GM12892 (cell line): Measurements from ENCODE around the gene FAR2.

Experiments used
- DNase-seq: peaks from one replicate; pipeline ENCODE4 v3.0.0; 2011; ENCODE audit not compliant: insufficient read length
- FAIRE-seq: peaks from 2 replicates; lab custom pipeline; 2011; peaks lifted over from hg19 to GRCh38; lab: Jason Lieb, UNC
- POLR2A ChIP-seq: IDR thresholded peaks from 2 replicates; pipeline ENCODE4 v1.6.1; 2011; ENCODE audit warnings: low read depth, low read length, control low read depth
- POLR2AphosphoS5 ChIP-seq: IDR thresholded peaks from 2 replicates; pipeline ENCODE4 v1.6.1; 2011; ENCODE audit warnings: low read depth, low read length, control low read depth
- TAF1 ChIP-seq: IDR thresholded peaks from 2 replicates; pipeline ENCODE4 v1.6.1; 2011; ENCODE audit warnings: low read depth, mild to moderate bottlenecking, control low read depth, low read length, borderline replicate concordance

FAR2 gene

DNA sequence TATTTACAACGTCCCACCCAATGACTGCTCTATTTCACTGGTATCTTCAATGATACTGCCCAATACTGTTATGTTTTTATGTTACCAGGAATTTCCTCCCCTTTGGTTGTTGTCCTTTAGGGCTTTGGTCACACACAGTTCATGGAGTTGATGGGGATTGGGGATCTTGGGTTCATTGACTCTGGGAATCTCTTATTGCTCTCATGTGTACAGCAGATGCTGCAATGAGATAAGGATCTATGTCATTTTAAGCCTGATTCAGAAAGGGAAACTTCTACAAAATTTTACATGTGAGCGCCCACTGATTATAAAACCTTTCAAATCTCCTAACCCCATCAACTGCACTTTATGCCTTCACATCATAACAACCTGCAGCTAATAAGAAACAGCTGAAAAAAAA lies 67.2 kb downstream of the FAR2 start:
- no peak for TF ChIP-seq POLR2AphosphoS5
- no peak for TF ChIP-seq TAF1
- FAIRE-seq (no peak), DNase-seq (no peak)

DNA sequence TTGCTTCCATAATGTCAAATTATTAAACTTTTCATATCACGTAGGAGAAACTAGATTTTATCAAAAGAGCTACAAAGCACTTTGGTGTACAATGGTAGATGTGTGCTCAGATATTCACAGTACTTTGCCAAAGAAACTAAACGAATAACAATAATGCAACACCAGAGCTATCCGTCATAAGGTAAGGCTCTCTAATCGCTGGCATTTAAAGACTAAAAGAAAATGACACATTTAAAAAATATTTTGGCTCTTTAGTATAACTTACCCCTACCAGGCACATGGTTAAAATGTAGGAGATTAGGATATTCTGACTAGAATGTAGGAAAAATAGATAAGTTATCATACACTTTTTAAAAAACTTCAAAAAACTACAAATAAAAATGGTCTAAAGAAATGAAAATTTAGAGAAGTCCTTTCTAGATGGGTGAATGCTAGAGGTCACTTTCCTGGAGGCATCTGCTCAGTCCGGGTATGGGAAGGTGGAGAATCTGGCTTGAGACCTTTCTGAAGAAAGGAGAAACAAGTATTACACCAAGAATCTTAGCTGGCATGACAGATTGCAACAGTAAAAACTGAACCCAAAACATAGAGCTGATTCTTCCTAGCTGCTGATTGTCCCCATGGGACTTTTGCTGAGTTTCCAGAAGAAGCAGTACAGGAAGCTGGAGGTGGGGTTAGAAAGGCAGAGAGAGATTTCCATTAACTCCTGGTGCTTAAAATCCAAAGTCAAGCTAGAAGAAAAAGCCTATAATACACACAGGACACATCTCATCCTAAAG lies 67.9 kb downstream of the FAR2 start:
- DNase-seq (no peak), FAIRE-seq (no peak)
- TF ChIP-seq POLR2AphosphoS5 (no peak), TAF1 (no peak), POLR2A (no peak)

DNA sequence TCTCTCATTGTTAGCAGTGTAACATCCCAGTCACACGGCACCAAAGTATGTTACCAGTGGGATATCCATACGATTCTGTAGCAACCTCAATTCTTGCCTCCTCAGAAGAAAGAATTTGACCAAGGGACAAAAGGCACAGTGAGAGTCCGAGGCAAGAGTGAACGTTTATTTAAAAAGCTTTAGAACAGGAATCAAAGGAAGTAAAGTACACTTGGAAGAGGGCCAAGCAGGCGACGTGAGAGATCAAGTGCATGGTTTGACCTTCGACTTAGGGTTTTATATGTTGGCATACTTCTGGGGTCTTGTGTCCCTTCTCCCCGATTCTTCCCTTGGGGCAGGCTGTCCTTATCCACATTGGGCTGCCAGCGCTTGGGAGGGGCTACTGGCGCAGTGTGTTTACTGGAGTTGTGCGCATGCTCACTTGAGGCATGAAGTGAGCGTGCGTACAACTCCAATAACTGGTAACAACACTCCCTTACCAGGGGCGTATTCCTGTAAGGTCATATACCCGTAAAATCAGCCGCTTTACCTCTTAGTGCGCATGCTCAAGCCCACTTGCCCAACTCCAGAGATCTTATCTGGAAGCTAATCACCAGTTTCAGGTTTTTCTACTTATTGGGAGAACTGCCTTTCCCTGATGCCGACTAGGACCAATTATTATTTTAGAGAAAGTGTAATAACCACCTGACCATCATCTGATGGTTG lies 71.7 kb downstream of the FAR2 start:
- no peak for FAIRE-seq
- DNase-seq, result no peak
- TF ChIP-seq POLR2AphosphoS5 (no peak), TAF1 (no peak), POLR2A (no peak)

DNA sequence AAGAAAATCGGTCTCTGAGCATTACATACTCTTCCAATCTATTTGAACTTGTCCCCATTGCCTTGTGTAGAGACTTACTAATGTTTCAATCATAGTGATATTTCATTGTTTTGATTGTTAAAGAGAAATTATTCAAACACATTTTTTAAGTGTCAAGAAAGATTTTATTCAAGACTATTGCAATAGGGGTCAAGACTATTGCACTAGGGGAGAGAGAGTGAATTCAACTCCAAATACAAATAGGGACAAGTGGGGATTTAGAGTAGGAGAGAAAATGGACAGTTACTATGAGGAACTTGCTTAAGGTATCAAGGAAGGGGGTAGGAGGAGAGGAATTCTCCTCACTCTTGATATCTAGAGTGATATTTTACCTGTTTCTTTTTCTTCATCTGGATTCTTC lies 73.1 kb downstream of the FAR2 start:
- TF ChIP-seq POLR2AphosphoS5 (no peak), POLR2A (no peak), TAF1 (no peak)
- FAIRE-seq (no peak), DNase-seq (no peak)

DNA sequence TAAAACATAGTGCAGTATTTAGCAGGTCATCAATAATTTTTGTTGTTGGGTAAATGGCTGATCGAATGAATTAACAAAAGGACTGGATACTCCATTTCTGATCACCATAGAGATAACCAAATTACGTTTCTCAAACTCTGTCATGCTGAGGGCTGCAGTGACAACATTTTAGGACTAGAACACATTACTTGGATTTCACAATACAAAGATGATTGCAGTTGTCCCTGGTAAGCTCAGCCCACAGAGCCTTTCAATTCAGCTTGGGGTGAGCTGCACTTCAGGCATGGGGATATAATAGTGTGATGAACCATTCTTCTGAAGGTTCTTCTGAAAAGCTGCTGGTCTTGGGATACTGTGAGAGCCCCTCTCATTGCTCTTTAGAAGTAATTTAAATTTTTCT lies 74.3 kb downstream of the FAR2 start:
- FAIRE-seq (no peak), DNase-seq (no peak)
- TF ChIP-seq POLR2A, result no peak
- TF ChIP-seq TAF1, result no peak
- no peak for TF ChIP-seq POLR2AphosphoS5

DNA sequence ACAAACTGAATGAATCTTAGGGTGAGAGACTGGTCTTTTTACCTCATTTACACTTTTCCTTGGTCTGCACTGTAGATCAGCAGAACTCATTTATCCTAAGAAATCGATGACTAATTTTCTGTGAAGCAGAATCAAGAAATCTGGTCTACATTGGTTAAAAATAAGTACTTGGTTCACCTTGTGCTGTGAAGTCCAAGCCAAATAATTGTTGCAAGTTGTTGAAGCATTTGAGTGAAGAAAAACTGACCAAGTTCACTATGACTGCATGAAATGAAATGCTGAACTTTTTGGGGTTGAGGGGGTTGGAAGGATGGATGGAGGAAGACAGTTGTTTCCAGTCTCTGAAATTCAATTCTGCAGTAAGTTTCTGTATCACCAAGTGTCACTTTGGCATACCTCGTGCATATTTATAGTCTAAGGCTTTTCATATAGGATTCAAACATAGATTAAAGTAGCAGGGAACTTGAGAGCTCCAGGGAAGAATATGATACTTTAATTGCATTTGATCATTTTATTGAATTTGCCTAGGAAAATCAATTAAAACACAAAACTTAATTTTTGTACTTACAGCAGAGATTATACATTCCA lies 75.0 kb downstream of the FAR2 start:
- DNase-seq (no peak), FAIRE-seq (no peak)
- no peak for TF ChIP-seq TAF1
- no peak for TF ChIP-seq POLR2AphosphoS5
- no peak for TF ChIP-seq POLR2A

DNA sequence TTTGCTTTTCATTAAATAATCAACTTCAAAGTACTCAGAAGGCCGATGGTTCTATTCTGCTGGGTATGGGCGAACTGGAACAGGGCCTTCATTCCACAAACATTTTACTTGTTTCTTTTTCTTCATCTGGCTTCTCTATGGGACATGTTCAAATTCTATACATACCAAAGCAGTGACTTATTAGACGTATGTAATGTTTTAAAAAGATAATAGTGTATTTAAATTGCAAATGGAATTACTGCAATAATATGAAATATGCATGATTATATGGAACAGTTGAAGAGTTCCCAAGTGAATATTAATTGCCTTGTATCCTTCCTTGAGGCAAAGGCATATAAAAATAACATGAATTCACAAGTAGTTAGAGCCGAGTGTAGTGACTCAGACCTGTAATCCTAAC lies 75.5 kb downstream of the FAR2 start:
- no peak for TF ChIP-seq POLR2AphosphoS5
- TF ChIP-seq TAF1, result no peak
- no peak for TF ChIP-seq POLR2A
- FAIRE-seq (no peak), DNase-seq (no peak)

DNA sequence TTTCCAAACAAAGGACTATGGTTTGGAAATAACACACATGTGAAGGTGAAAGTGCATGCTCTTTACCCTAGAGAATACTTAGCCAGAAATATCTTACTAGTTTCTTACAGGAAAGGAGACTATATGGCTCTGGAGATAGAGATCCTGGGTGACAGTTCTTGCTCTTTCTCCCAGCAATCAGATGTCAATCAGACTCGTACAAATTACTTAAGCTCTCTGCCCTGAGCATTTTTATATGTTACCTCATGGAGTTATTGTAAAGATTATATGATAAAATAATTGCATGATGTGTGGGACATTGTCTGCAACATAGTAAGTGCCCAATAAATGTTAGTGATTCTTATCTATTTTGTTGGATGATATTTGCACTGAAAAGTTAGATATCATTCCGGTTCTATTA lies 76.8 kb downstream of the FAR2 start:
- no peak for DNase-seq
- no peak for TF ChIP-seq TAF1
- TF ChIP-seq POLR2AphosphoS5, result no peak
- no peak for TF ChIP-seq POLR2A
- no peak for FAIRE-seq

DNA sequence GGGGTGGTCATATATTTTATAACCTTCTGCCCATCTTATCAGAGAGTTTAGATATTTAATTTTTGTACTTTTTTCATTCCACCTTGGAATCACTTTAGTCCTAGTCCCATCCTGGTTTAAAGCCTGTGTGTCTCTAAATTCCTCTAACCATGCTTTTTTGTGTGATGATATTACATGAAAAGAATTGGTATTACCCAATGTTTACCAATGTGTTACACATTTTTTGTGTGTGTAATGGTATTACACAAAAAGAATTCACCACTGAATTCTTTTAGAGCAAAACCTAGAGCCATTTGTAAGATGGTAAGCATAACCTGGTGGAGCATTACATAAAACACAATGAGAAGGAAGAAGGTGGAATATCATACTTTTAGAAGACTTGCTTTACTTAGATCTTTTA lies 77.5 kb downstream of the FAR2 start:
- DNase-seq (no peak), FAIRE-seq (no peak)
- TF ChIP-seq POLR2AphosphoS5 (no peak), POLR2A (no peak), TAF1 (no peak)

DNA sequence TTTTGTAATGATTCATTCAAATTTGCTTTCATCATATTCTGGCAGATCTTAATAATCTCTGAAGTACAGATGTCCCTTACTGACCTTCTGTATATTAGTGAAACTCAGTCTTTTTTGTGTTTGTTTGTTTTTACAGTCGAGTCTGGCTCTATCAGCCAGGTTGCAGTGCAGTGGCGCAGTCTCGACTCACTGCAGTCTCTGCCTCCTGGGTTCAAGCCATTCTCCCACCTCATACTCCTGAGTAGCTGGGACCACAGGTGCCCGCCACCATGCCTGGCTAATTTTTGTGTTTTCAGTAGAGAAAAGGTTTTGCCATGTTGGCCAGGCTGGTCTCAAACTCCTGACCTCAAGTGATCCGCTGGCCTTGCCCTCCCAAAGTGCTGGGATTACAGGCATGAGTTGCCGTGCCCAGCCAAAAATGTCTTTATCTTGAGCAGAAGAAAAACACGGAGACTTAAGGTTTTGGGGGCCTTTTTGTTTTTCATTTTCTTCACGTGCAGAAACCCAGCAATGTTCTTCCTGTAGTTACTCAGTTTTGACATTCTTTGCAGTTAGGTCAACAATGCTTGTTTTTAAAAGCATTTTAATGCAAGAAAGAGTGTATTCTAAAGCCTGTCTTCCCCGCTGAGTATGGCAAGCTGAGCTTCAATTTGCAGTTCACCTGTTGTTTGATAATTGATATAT lies 79.5 kb downstream of the FAR2 start:
- FAIRE-seq (no peak), DNase-seq (no peak)
- no peak for TF ChIP-seq POLR2A
- no peak for TF ChIP-seq POLR2AphosphoS5
- TF ChIP-seq TAF1, result no peak

DNA sequence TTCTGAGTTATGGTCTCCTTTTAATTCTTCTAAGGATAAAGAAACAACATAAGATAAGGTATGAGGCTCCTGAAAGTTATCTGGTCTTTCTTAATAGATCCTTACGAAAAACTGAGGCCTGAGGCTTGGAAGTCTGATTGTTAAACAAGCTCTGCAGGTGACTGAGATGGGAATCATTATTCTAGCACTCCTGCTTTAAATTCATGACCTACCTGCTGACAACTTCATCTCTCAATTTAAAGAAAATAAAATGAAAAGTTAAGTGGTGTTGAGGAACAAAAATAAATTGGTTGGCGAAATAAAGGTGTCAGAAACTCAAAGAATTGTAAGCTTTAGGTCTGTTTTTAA lies 80.1 kb downstream of the FAR2 start:
- DNase-seq, result no peak

More for the DNA sequence above, 80.1 kb downstream of the FAR2 start:
- TF ChIP-seq POLR2AphosphoS5 (no peak), TAF1 (no peak), POLR2A (no peak)
- FAIRE-seq, result no peak
